K562 (cell line): ENCODE data around the gene MGAT5. TPM values are rescaled to one million over a fixed set of nuclear protein-coding genes. Genes with fewer than 3 reads are reported as not detected.

Experiments used
- ATAC-seq: fragments of 200-7000 bp; cut with Tn5 transposase; 3 replicates; pipeline ENCODE4 v1.9.1; 2020; ENCODE audit warnings: moderate library complexity
- BruUV-seq: library from RNA; stranded (reverse); fragments of 400-500 nt; replicated peaks from 2 replicates; lab custom pipeline; 2021; lab: Mats Ljungman, UMichigan
- CTCF ChIA-PET: fragments of 300-600 bp; formaldehyde crosslinking; extraction: SDS; loops from one replicate; lab custom pipeline; 2021; ENCODE audit warnings: low intra/inter-chr PET ratio; lab: Yijun Ruan, JAX
- POLR2A ChIA-PET: fragments of 300-600, 350-650 bp; sonication (Branson Sonifier 250); formaldehyde crosslinking; extraction: SDS; loops from one replicate; lab custom pipeline; 2021; ENCODE audit warnings: antibody characterized with exemption, inconsistent platforms; lab: Yijun Ruan, JAX
- DNase-seq, 4 experiments: peaks; one replicate each; pipeline versions ENCODE4 v3.0.0 to v3.0.0-alpha.2; 2011 to 2018; ENCODE audit warnings: low spot score in 3 of 4, mixed read lengths in 3 of 4; ENCODE audit errors: extremely low read depth in 1 of 4
- FAIRE-seq: peaks from 2 replicates; lab custom pipeline; 2011; peaks lifted over from hg19 to GRCh38; lab: Jason Lieb, UNC
- H2AFZ ChIP-seq: 2 replicates; pipeline ENCODE4 v1.6.0; 2011; ENCODE audit warnings: low read depth, low read length, control low read depth, inconsistent platforms
- H3K27ac ChIP-seq: fragments of 200-600 bp; 3 replicates; pipeline ENCODE4 v1.8.0; 2011; ENCODE audit warnings: low read depth, mild to moderate bottlenecking, control low read depth, inconsistent platforms, low read length, moderate library complexity, mixed read lengths; ENCODE audit errors: extremely low read depth
- H3K27me3 ChIP-seq, 2 experiments: fragments of 300-600 bp in 1 of 2; 2 replicates in 1 of 2; 3 replicates in 1 of 2; pipeline versions ENCODE4 v1.6.0 to v1.8.0; 2011; ENCODE audit warnings: inconsistent platforms in 2 of 2, low read length in 2 of 2, mild to moderate bottlenecking in 1 of 2, mixed read lengths in 1 of 2, moderate library complexity in 1 of 2; ENCODE audit not compliant: control insufficient read depth in 2 of 2, insufficient read depth in 2 of 2
- H3K36me3 ChIP-seq: fragments of 300-600 bp; 3 replicates; pipeline ENCODE4 v1.8.0; 2011; ENCODE audit warnings: mild to moderate bottlenecking, low read length, inconsistent platforms; ENCODE audit not compliant: control insufficient read depth, insufficient read depth
- H3K4me1 ChIP-seq, 2 experiments: fragments of 200-600 bp in 1 of 2; replicated peaks in 1 of 2; 2 replicates in 1 of 2; 3 replicates in 1 of 2; pipeline versions ENCODE4 v1.5.1 to v1.8.0; 2011; ENCODE audit warnings: inconsistent platforms in 2 of 2, low read length in 2 of 2, mild to moderate bottlenecking in 1 of 2, mixed read lengths in 1 of 2, moderate library complexity in 1 of 2; ENCODE audit not compliant: control insufficient read depth in 2 of 2, insufficient read depth in 2 of 2
- H3K4me2 ChIP-seq: 2 replicates; pipeline ENCODE4 v1.6.1; 2011; ENCODE audit warnings: low read length, control low read depth, inconsistent platforms, mixed read lengths; ENCODE audit not compliant: insufficient read depth
- H3K4me3 ChIP-seq: fragments of 200-600 bp; sonication (generic), shearing (Covaris generic); 2 replicates; pipeline ENCODE4 v1.5.1; 2016; ENCODE audit warnings: control low read depth, inconsistent platforms
- H3K79me2 ChIP-seq: fragments of 200-600 bp; 3 replicates; pipeline ENCODE4 v1.8.0; 2011; ENCODE audit warnings: low read length, inconsistent platforms; ENCODE audit not compliant: control insufficient read depth, insufficient read depth
- H3K9ac ChIP-seq, 2 experiments: 2 replicates each; pipeline versions ENCODE4 v1.6.0 to v1.6.1; 2011; ENCODE audit warnings: low read depth in 2 of 2, low read length in 2 of 2, control low read depth in 1 of 2, inconsistent platforms in 1 of 2, mild to moderate bottlenecking in 1 of 2, mixed read lengths in 1 of 2; ENCODE audit not compliant: insufficient read depth in 1 of 2
- H3K9me1 ChIP-seq: one replicate; pipeline ENCODE4 v1.6.0; 2011; ENCODE audit warnings: inconsistent platforms, mild to moderate bottlenecking, low read length, moderate library complexity; ENCODE audit not compliant: control insufficient read depth, insufficient read depth
- H3K9me3 ChIP-seq: replicated peaks from 2 replicates; pipeline ENCODE4 v1.5.1; 2011; ENCODE audit warnings: low read depth, low read length, inconsistent platforms; ENCODE audit not compliant: control insufficient read depth, insufficient read depth
- H4K20me1 ChIP-seq: replicated peaks from 2 replicates; pipeline ENCODE4 v1.6.1; 2011; ENCODE audit warnings: low read length, inconsistent platforms, mixed read lengths; ENCODE audit not compliant: control insufficient read depth, insufficient read depth
- CREB3L1 ChIP-seq: fragments of 450-650 bp; IDR thresholded peaks from 2 replicates; pipeline ENCODE4 v1.6.1; 2014; ENCODE audit warnings: low read depth, mild to moderate bottlenecking, moderate library complexity, borderline replicate concordance
- EHMT2 ChIP-seq: fragments of 450-650 bp; IDR thresholded peaks from 2 replicates; pipeline ENCODE4 v1.6.1; 2018; ENCODE audit warnings: antibody characterized with exemption
- HNRNPL ChIP-seq: fragments of 200-400 bp; formaldehyde crosslinking; IDR thresholded peaks from 2 replicates; pipeline ENCODE4 v1.6.1; 2017; ENCODE audit warnings: low read depth, mild to moderate bottlenecking, low read length
- MAFG ChIP-seq: fragments of 450-650 bp; conservative IDR thresholded peaks from 2 replicates; pipeline ENCODE4 v1.6.1; 2016; ENCODE audit warnings: missing genetic modification characterization, missing compliant biosample characterization
- MAFK ChIP-seq: IDR thresholded peaks from 2 replicates; pipeline ENCODE4 v1.6.1; 2011; ENCODE audit warnings: low read length, improper control_type of control experiment
- MLX ChIP-seq, 2 experiments: fragments of 450-650 bp in 1 of 2; sonication (generic) in 1 of 2; formaldehyde crosslinking; conservative IDR thresholded peaks; 2 replicates each; pipeline versions ENCODE4 v1.4.0 to v1.8.1; 2020 to 2022; ENCODE audit warnings: mild to moderate bottlenecking in 1 of 2, missing genetic modification reagents in 1 of 2
- PHTF2 ChIP-seq: fragments of 250-450 bp; sonication (Bioruptor Pico); IDR thresholded peaks from 2 replicates; pipeline ENCODE4 v1.5.0; 2021; ENCODE audit warnings: mild to moderate bottlenecking
- RCOR1 ChIP-seq, 2 experiments: IDR thresholded peaks; 2 replicates each; pipeline ENCODE4 v1.6.1; 2012; ENCODE audit warnings: low read depth in 2 of 2, low read length in 2 of 2, borderline replicate concordance in 1 of 2, improper control_type of control experiment in 1 of 2
- SREBF1 ChIP-seq: fragments of 150-350 bp; IDR thresholded peaks from 2 replicates; pipeline ENCODE4 v1.6.1; 2014; ENCODE audit warnings: antibody characterized with exemption, low read depth, low read length, borderline replicate concordance
- TCFL5 ChIP-seq: fragments of 250-450 bp; sonication (Bioruptor Pico); conservative IDR thresholded peaks from 2 replicates; pipeline ENCODE4 v1.6.1; 2021; ENCODE audit warnings: mild to moderate bottlenecking, moderate library complexity, matching md5 sums
- WHSC1 ChIP-seq: IDR thresholded peaks from one replicate; pipeline ENCODE4 v1.6.1; 2012; ENCODE audit warnings: low read length, control low read depth, inconsistent platforms
- XRCC3 ChIP-seq: fragments of 450-650 bp; IDR thresholded peaks from 2 replicates; pipeline ENCODE4 v1.6.1; 2017; ENCODE audit warnings: mild to moderate bottlenecking, moderate library complexity
- ZFX ChIP-seq: sonication (generic); formaldehyde crosslinking; IDR thresholded peaks from 2 replicates; pipeline ENCODE4 v1.8.0; 2022; ENCODE audit warnings: mild to moderate bottlenecking, missing genetic modification reagents, moderate library complexity
- ZNF12 ChIP-seq: sonication (generic); formaldehyde crosslinking; IDR thresholded peaks from 2 replicates; pipeline ENCODE4 v1.4.0; 2020; ENCODE audit warnings: mild to moderate bottlenecking, missing genetic modification reagents
- ZNF444 ChIP-seq: fragments of 250-450 bp; sonication (Bioruptor Pico); IDR thresholded peaks from 2 replicates; pipeline ENCODE4 v1.4.0; 2020; ENCODE audit warnings: mild to moderate bottlenecking, moderate library complexity
- ZNF79 ChIP-seq: fragments of 250-450 bp; sonication (Bioruptor Pico); IDR thresholded peaks from 2 replicates; pipeline ENCODE4 v1.4.0; 2020; ENCODE audit warnings: low read depth, mild to moderate bottlenecking, moderate library complexity
- WGBS: fragments of 100-300 bp; shearing (Covaris generic); methylation state at CpG from one replicate; pipeline ENCODE4 v1.1.6; 2016; ENCODE audit warnings: low coverage, mixed read lengths; ENCODE audit not compliant: insufficient coverage; ENCODE audit errors: missing lambda C conversion rate; 5-methylcytosine and 5-hydroxymethylcytosine counted together
- in situ Hi-C: fragments of 300-500 bp; cut with MboI; formaldehyde crosslinking; loops from 4 replicates; pipeline ENCODE4 v1.15.0; 2018; ENCODE audit warnings: inconsistent platforms, mixed read lengths
- intact Hi-C: fragments of 100-400 bp; cut with micrococcal nuclease; formaldehyde crosslinking; loops from 2 replicates; pipeline ENCODE4 v1.14.2; 2022
- polyA plus RNA-seq, 8 experiments: library from polyadenylated mRNA; depleted of rRNA in 4 of 8; stranded (reverse) in 5 of 8; unstranded in 3 of 8; fragments of >200 nt; fragmentation: Nextera tagmentation in 2 of 8; fragmentation: Illumina TruSeq in 1 of 8; extraction: Ambion mirVana in 2 of 8; extraction: Trizol in 1 of 8; gene quantifications; 2 replicates each; pipeline versions ENCODE4 v1.2.1 to v1.2.3, GENCODE V29; 2011 to 2014; ENCODE audit warnings: inconsistent platforms in 1 of 8, missing spikeins in 1 of 8
- total RNA-seq, 7 experiments: library from RNA; depleted of rRNA in 6 of 7; stranded (reverse); fragments of >200 nt in 6 of 7; fragmentation: Illumina TruSeq in 2 of 7; extraction: Trizol in 2 of 7; gene quantifications; 2 replicates each; pipeline versions ENCODE4 v1.2.1 to v1.2.3, GENCODE V29; 2011 to 2021; ENCODE audit warnings: low replicate concordance in 1 of 7
- TF ChIP-seq, protein P1 (sequence below): fragments of 450-650 bp; IDR thresholded peaks from 2 replicates; pipeline ENCODE4 v1.6.1; 2016; ENCODE audit warnings: borderline replicate concordance
- TF ChIP-seq, protein P2 (sequence below): sonication (generic); formaldehyde crosslinking; IDR thresholded peaks from 2 replicates; pipeline ENCODE4 v1.9.0; 2022; ENCODE audit warnings: mild to moderate bottlenecking, missing genetic modification reagents

Gene MGAT5
- total and polyA plus RNA-seq, 9 of the 15 experiments (the other 6 are each of a cell fraction or from before 2014, with no cell fraction given), result 1.6 to 18.6 (median 11.1) TPM

DNA sequence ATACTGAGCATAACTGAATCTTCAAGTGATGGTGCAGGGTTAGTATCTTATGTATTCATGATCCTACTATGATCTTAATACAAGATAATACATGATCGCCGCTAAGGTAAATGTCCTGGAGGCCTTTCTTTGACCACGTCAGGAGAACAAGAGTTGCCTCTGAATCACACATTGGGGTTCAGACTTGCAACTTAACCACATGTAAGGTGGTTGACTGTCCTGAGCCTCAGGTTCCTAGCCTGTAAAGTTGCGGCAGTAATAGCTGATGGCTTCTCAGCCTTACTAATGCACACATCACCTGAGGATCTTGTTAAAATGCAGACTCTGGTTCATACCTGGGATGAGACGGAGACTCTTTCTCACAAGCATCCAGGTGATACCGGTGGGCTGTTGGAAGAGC is 112.5 kb downstream of the MGAT5 start:
- Histone ChIP-seq H3K4me1 (no peaks in the 10 kb centered on the region), H2AFZ (no peak overlapping the region), H3K36me3 (no peaks in the 10 kb centered on the region), H3K27me3 (no peaks in the 10 kb centered on the region), H3K79me2 (no peaks in the 10 kb centered on the region), H3K9ac (no peak overlapping the region), H3K27ac (no peak overlapping the region), H3K9me1 (no peaks in the 10 kb centered on the region), H3K9me3 (no peaks in the 10 kb centered on the region), H3K4me3 (no peak overlapping the region), H3K4me2 (no peak overlapping the region), H4K20me1 (no peaks in the 10 kb centered on the region)
- no TSS peak for BruUV-seq
- ChIA-PET CTCF (no interaction called here), POLR2A (no interaction called here)
- intact Hi-C loops (no loop called here), in situ Hi-C loops (no loop called here)
- ATAC-seq (no peak), FAIRE-seq (no peak), DNase-seq (no peak)
- TF ChIP-seq WHSC1 (no peak), ZNF79 (CRISPR knock-in tag) (no peak), ZNF444 (CRISPR knock-in tag) (no peak), ZFX (CRISPR knock-in tag) (no peak), HNRNPL (no peak), CREB3L1 (no peak), XRCC3 (no peak), MAFK (no peak), EHMT2 (no peak), MLX (CRISPR knock-in tag; conservative IDR thresholded peaks at IDR 0.05) (no peak), RCOR1 (IDR thresholded peaks at IDR 0.05; ENCODE audit: borderline replicate concordance in 1 of 2, low read depth in 2 of 2, low read length in 2 of 2) (no peak), SREBF1 (no peak), TCFL5 (CRISPR knock-in tag) (no peak), MAFG (tag) (no peak), PHTF2 (CRISPR knock-in tag) (no peak), ZNF12 (no peak)
- TF ChIP-seq, protein P1, sequence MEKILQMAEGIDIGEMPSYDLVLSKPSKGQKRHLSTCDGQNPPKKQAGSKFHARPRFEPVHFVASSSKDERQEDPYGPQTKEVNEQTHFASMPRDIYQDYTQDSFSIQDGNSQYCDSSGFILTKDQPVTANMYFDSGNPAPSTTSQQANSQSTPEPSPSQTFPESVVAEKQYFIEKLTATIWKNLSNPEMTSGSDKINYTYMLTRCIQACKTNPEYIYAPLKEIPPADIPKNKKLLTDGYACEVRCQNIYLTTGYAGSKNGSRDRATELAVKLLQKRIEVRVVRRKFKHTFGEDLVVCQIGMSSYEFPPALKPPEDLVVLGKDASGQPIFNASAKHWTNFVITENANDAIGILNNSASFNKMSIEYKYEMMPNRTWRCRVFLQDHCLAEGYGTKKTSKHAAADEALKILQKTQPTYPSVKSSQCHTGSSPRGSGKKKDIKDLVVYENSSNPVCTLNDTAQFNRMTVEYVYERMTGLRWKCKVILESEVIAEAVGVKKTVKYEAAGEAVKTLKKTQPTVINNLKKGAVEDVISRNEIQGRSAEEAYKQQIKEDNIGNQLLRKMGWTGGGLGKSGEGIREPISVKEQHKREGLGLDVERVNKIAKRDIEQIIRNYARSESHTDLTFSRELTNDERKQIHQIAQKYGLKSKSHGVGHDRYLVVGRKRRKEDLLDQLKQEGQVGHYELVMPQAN, result no peak
- TF ChIP-seq, protein P2, sequence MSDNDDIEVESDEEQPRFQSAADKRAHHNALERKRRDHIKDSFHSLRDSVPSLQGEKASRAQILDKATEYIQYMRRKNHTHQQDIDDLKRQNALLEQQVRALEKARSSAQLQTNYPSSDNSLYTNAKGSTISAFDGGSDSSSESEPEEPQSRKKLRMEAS (CRISPR knock-in tag), result no peak
- 77% methylated on average over 6 of the region's 6 CpGs for WGBS
